Central memory CD8-positive, alpha-beta T cell (primary cell): ENCODE data around the gene MAGEF1.
"Not testable (repeated sequence)": the region's sequence is repeated elsewhere in the genome, so short reads cannot be mapped to it uniquely, and the experiment has no call there.

Source experiments
- ATAC-seq: fragments of 150-1000 bp; cut with Tn5 transposase; replicated peaks from 2 replicates; pipeline ENCODE4 v1.10.0; 2022; ENCODE audit warnings: mild to moderate bottlenecking, moderate FRiP score, moderate number of reproducible peaks; ENCODE audit not compliant: poor library complexity, severe bottlenecking; ENCODE audit errors: extremely low read depth
- DNase-seq, 2 donors: peaks; one replicate each; pipeline ENCODE4 v3.0.0; 2021; ENCODE audit warnings: low spot score in 2 of 2
- H3K27ac Mint-ChIP-seq: one replicate; pipeline ENCODE4 v1.8.0; 2022; ENCODE audit warnings: low read depth, mild to moderate bottlenecking, moderate library complexity, mixed read lengths
- H3K27me3 Mint-ChIP-seq: one replicate; pipeline ENCODE4 v1.8.0; 2022; ENCODE audit warnings: mixed read lengths
- H3K36me3 Mint-ChIP-seq: one replicate; pipeline ENCODE4 v1.8.0; 2022; ENCODE audit warnings: mild to moderate bottlenecking, moderate library complexity, mixed read lengths; ENCODE audit not compliant: insufficient read depth
- H3K4me1 Mint-ChIP-seq: one replicate; pipeline ENCODE4 v1.8.0; 2022; ENCODE audit warnings: mixed read lengths
- H3K4me3 Mint-ChIP-seq: one replicate; pipeline ENCODE4 v1.8.0; 2022; ENCODE audit warnings: mild to moderate bottlenecking, moderate library complexity, mixed read lengths
- H3K9me3 Mint-ChIP-seq: one replicate; pipeline ENCODE4 v1.8.0; 2022; ENCODE audit warnings: mixed read lengths

The MAGEF1 gene

GRCh38 chr3:184739594-184740505 is 28.0 kb upstream of the MAGEF1 start:
- no peak for ATAC-seq
- Mint-ChIP-seq H3K36me3 (no peaks in the 10 kb centered on the region), H3K4me3 (no peak overlapping the region), H3K27ac (no peak overlapping the region), H3K27me3 (peaks cover 43% of the 10 kb centered on the region), H3K4me1 (no peaks in the 10 kb centered on the region), H3K9me3 (no peaks in the 10 kb centered on the region)
- DNase-seq = no peak

GRCh38 chr3:184738982-184739381 is 27.1 kb upstream of the MAGEF1 start:
- Mint-ChIP-seq H3K27ac (no peak overlapping the region), H3K36me3 (no peaks in the 10 kb centered on the region), H3K27me3 (peaks cover 44% of the 10 kb centered on the region), H3K4me3 (no peak overlapping the region), H3K4me1 (no peaks in the 10 kb centered on the region), H3K9me3 (no peaks in the 10 kb centered on the region)
- no peak for DNase-seq
- ATAC-seq = no peak

DNA sequence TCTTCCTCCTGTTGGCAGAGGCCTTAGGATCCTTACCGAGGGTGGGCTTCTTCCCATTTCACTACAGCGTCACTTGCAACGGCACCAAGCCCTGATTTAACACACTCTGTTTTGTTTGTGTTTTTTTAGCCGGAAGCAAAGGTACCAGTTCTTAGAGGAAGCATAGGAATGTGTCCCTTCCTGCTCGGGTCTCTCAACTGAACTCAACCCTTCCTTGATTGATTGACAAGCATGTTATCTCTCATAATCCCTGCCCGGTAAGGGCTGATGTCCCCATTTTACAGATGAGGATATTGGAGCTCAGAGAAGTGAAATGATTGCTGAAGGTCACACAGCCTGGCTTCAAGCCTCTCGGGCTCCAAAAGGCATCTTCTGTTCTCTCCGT is 26.6 kb upstream of the MAGEF1 start:
- DNase-seq (no peak), ATAC-seq (no peak)
- Mint-ChIP-seq H3K4me1 (no peaks in the 10 kb centered on the region), H3K9me3 (no peaks in the 10 kb centered on the region), H3K36me3 (no peaks in the 10 kb centered on the region), H3K27me3 (peaks cover 48% of the 10 kb centered on the region), H3K27ac (no peak overlapping the region), H3K4me3 (no peak overlapping the region)

- no peak for ATAC-seq
- Mint-ChIP-seq H3K27me3 (peaks cover 48% of the 10 kb centered on the region), H3K4me3 (no peak overlapping the region), H3K36me3 (no peaks in the 10 kb centered on the region), H3K4me1 (no peaks in the 10 kb centered on the region), H3K9me3 (no peaks in the 10 kb centered on the region), H3K27ac (no peak overlapping the region)
- no peak for DNase-seq
Measured at GRCh38 chr3:184737641-184738505, 26.0 kb upstream of the MAGEF1 start.

GRCh38 chr3:184737063-184737462 is 25.2 kb upstream of the MAGEF1 start:
- no peaks in the 10 kb centered on the region for H3K9me3 Mint-ChIP-seq
- no peak for ATAC-seq
- no peak overlapping the region for H3K27ac Mint-ChIP-seq
- no peaks in the 10 kb centered on the region for H3K4me1 Mint-ChIP-seq
- DNase-seq = no peak
- no peak overlapping the region for H3K4me3 Mint-ChIP-seq
- no peaks in the 10 kb centered on the region for H3K36me3 Mint-ChIP-seq
- H3K27me3 Mint-ChIP-seq = peaks cover 48% of the 10 kb centered on the region

GRCh38 chr3:184734903-184735701 is 23.2 kb upstream of the MAGEF1 start:
- H3K27me3 Mint-ChIP-seq = peaks cover 67% of the 10 kb centered on the region
- DNase-seq (no peak), ATAC-seq (no peak)
- H3K36me3 Mint-ChIP-seq = no peaks in the 10 kb centered on the region
- H3K4me1 Mint-ChIP-seq = no peaks in the 10 kb centered on the region
- no peaks in the 10 kb centered on the region for H3K9me3 Mint-ChIP-seq
- no peak overlapping the region for H3K27ac Mint-ChIP-seq
- H3K4me3 Mint-ChIP-seq = no peak overlapping the region

DNA sequence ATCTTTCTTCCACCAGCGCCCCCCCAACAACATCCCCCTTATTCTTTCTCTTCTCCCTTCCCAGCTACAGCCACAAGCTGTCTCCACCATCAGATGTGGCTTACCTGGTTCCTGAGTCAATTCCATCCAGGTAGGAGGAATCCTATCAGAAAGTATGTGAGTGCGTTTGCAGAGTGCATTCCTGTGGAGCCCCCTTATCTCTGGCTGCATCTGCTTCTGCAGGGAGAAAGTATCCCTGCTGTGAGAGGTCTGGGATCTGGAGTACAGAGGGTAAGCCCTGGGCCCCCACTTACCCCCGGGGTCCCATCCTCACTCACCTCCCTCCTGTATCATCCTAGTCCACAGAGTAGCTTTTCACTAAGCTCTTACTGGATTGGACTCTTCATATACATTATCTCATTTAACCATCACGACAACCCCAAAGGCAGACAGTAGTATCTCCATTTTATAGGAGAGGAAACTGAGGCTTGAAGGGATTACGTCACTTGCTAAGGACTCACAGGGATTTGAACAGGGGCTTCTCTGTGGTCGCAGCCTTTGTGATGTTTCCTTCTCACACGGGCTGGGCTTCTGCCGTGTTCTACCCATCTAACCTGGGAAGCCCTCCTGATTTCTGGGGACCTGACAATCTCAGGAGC is 22.2 kb upstream of the MAGEF1 start:
- Mint-ChIP-seq H3K9me3 (no peaks in the 10 kb centered on the region), H3K4me3 (no peak overlapping the region)

GRCh38 chr3:184733181-184733580 is 21.3 kb upstream of the MAGEF1 start:
- Mint-ChIP-seq H3K27me3 (peaks cover 52% of the 10 kb centered on the region), H3K27ac (no peak overlapping the region), H3K36me3 (no peaks in the 10 kb centered on the region), H3K4me1 (no peaks in the 10 kb centered on the region), H3K4me3 (no peak overlapping the region), H3K9me3 (no peaks in the 10 kb centered on the region)
- no peak for ATAC-seq
- DNase-seq = no peak

More for the DNA sequence above, 22.2 kb upstream of the MAGEF1 start:
- ATAC-seq (no peak), DNase-seq (no peak)
- Mint-ChIP-seq H3K36me3 (no peaks in the 10 kb centered on the region), H3K27me3 (peaks cover 60% of the 10 kb centered on the region), H3K4me1 (no peaks in the 10 kb centered on the region), H3K27ac (no peak overlapping the region)

- ATAC-seq (no peak), DNase-seq (no peak)
- Mint-ChIP-seq H3K9me3 (no peaks in the 10 kb centered on the region), H3K27ac (no peak overlapping the region), H3K27me3 (peaks cover 53% of the 10 kb centered on the region), H3K36me3 (no peaks in the 10 kb centered on the region), H3K4me1 (no peaks in the 10 kb centered on the region), H3K4me3 (no peak overlapping the region)
Measured at GRCh38 chr3:184731786-184732537, 20.1 kb upstream of the MAGEF1 start.

GRCh38 chr3:184730924-184731323 is 19.1 kb upstream of the MAGEF1 start:
- peaks cover 60% of the 10 kb centered on the region for H3K27me3 Mint-ChIP-seq
- DNase-seq (no peak), ATAC-seq (no peak)
- no peak overlapping the region for H3K4me3 Mint-ChIP-seq
- no peaks in the 10 kb centered on the region for H3K9me3 Mint-ChIP-seq
- H3K4me1 Mint-ChIP-seq = no peaks in the 10 kb centered on the region
- H3K36me3 Mint-ChIP-seq = no peaks in the 10 kb centered on the region
- no peak overlapping the region for H3K27ac Mint-ChIP-seq

DNA sequence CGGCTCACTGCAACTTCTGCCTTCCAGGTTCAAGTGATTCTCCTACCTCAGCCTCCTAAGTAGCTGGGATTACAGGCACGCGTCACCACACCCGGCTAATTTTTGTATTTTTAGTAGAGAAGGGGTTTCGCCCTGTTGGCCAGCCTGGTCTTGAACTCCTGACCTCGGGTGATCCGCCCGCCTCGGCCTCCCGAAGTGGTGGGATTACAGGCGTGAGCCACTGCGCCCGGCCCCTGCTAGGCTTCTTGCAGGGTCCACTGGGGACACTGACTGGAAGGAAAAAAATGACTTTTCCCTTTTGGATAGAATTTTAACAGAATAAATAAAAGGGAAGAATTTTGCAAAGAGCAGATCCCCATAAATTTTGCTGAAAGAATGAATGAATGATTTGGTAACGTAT is 17.3 kb upstream of the MAGEF1 start:
- H3K36me3 Mint-ChIP-seq, H3K9me3 Mint-ChIP-seq, H3K4me3 Mint-ChIP-seq, DNase-seq, H3K4me1 Mint-ChIP-seq, H3K27ac Mint-ChIP-seq, ATAC-seq: not testable (repeated sequence)
- peaks cover 64% of the 10 kb centered on the region for H3K27me3 Mint-ChIP-seq
